ENCODE data around the gene OTUD7B.
"Not testable (repeated sequence)": the region's sequence is repeated elsewhere in the genome, so short reads cannot be mapped to it uniquely, and the experiment has no call there.

Gene OTUD7B

DNA sequence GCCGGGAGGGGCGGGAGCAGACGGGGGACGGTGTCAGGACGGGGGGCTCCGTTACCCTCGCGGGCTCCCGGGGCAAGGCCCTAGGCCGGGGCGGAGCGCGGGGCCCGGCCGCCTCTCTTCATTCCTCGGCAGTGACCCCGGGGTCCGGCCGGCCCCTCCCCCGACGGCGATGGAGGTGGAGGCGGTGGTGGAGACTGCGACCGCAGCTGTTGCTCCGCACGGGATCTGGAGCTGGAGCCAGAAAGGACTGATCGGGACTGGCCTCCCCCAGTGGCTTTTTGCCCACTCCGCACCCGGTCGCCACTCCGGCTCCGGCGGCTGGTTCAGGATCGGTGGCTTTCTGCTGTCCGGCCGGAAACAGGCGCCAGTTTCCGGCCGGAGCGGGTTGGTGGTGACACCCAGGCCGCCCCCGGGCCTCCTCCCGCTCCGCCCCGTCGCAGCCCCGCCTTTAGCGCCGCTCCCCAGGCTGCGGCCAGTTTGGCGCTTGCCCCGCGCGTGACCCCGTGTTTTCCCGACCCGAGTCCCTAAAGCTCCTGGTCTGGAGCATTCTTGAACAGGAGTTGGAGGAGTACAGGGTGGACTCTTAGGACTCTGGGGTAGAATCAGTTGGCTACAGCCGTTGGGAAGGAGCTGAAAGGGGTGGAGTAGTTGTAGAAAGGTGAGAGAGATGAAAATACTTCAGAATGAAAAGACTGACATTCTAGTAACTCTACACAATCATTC lies at the start of gene OTUD7B:
TSS of gene OTUD7B (minus strand) at position 334 of the 723 bp plus-strand sequence. CDS start 33,216 bp downstream, outside the sequence.
- Histone ChIP-seq H3K9me3 (no peaks in the 10 kb centered on the region), H3K4me1 (peaks cover 0 to 43% (median 25%) of the 10 kb centered on the region in 4 donors), H3K27ac (peak within 1 kb of the TSS; percentile 96 to 98), H3K36me3 (peaks cover 0 to 5% (median 3%) of the 10 kb centered on the region in 3 donors), H3K27me3 (no peaks in the 10 kb centered on the region), H3K4me3 (peak within 1 kb of the TSS; percentile 82 to 97)
- DNase-seq: peak; percentile 83 to 94
- TF ChIP-seq, protein P1, sequence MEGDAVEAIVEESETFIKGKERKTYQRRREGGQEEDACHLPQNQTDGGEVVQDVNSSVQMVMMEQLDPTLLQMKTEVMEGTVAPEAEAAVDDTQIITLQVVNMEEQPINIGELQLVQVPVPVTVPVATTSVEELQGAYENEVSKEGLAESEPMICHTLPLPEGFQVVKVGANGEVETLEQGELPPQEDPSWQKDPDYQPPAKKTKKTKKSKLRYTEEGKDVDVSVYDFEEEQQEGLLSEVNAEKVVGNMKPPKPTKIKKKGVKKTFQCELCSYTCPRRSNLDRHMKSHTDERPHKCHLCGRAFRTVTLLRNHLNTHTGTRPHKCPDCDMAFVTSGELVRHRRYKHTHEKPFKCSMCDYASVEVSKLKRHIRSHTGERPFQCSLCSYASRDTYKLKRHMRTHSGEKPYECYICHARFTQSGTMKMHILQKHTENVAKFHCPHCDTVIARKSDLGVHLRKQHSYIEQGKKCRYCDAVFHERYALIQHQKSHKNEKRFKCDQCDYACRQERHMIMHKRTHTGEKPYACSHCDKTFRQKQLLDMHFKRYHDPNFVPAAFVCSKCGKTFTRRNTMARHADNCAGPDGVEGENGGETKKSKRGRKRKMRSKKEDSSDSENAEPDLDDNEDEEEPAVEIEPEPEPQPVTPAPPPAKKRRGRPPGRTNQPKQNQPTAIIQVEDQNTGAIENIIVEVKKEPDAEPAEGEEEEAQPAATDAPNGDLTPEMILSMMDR (IDR thresholded peaks at IDR 0.05): no peak
- intact Hi-C loops (cut with DNase I; ENCODE audit: low total_unique reads): no loop called here

DNA sequence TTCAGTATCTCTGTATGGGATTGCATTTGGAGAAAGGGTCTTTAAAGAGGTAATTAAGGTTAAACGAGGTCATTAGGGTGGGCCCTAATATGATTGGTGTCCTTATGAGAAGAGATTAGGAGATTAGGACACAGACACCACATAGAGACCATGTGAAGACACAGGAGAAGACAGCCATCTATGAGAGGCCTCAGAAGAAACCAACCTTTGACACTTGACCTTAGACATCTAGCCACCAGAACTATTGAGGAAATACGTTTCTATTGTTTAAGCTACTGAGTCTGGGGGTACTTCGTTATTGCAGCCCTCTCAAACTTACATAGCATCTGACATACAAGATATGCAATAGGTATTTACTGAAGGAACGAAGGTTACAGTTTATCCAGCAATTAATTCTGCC lies 49.7 kb upstream of the OTUD7B start:
- Histone ChIP-seq H3K4me3 (no peak overlapping the region), H3K27ac (no peak overlapping the region), H3K36me3 (no peaks in the 10 kb centered on the region), H3K4me1 (peaks cover 0 to 13% (median 5%) of the 10 kb centered on the region in 4 donors), H3K9me3 (no peaks in the 10 kb centered on the region), H3K27me3 (no peaks in the 10 kb centered on the region)
- no peak for DNase-seq
- intact Hi-C loops (cut with DNase I; ENCODE audit: low total_unique reads): no loop called here
- TF ChIP-seq, protein P1 (IDR thresholded peaks at IDR 0.05): no peak

DNA sequence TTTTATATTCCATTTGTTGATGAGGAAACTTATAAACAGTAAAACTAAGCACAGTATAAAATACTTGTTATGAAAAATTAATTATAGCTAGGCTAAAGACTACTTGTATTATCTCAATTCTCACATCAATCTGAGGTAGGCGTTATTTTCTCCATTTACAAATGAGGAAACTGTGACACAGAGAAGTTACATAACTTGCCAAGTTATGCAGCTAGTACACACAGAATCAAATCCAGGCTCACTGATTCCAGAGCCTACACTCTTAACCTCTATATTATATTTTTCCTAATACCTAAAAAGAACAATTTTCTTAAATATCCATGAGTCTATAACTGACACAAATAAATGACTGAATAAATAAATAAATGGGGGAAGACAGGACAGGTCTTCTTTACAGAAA lies 45.9 kb upstream of the OTUD7B start:
- no peak overlapping the region for H3K4me3 ChIP-seq
- DNase-seq: no peak
- H3K27ac ChIP-seq: no peak overlapping the region
- TF ChIP-seq, protein P1 (IDR thresholded peaks at IDR 0.05): no peak
- H3K4me1 ChIP-seq: peaks cover 0 to 7% (median 0%) of the 10 kb centered on the region in 4 donors
- H3K27me3 ChIP-seq: no peaks in the 10 kb centered on the region
- no peaks in the 10 kb centered on the region for H3K9me3 ChIP-seq
- no peaks in the 10 kb centered on the region for H3K36me3 ChIP-seq
- intact Hi-C loops (cut with DNase I; ENCODE audit: low total_unique reads): no loop called here

DNA sequence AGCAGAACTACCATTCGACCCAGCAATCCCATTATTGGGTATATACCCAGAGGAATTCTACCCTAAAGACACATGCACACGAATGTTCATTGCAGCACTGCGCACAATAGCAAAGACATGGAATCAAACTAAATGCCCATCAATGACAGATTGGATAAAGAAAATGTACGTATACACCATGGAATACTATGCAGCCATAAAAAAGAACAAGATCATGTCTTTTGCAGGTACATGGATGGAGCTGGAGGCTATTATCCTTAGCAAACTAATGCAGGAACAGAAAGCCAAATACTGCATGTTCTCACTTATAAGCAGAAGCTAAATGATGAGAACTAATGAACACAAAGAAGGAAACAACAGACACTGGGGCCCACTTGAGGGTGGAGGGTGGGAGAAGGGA lies 45.0 kb upstream of the OTUD7B start:
- H3K36me3 ChIP-seq; H3K4me3 ChIP-seq; H3K9me3 ChIP-seq; H3K4me1 ChIP-seq; intact Hi-C loops (cut with DNase I; ENCODE audit: low total_unique reads); DNase-seq; H3K27ac ChIP-seq; H3K27me3 ChIP-seq: not testable (repeated sequence)

- no peak for DNase-seq
- TF ChIP-seq, protein P1 (IDR thresholded peaks at IDR 0.05): no peak
- intact Hi-C loops (cut with DNase I; ENCODE audit: low total_unique reads): loop anchor here (5.0 kb wide), 1 partner anchor 92 kb away; no protein-coding TSS in a partner anchor
- Histone ChIP-seq H3K9me3 (no peaks in the 10 kb centered on the region), H3K27ac (no peak overlapping the region), H3K4me1 (peaks cover 0 to 5% (median 0%) of the 10 kb centered on the region in 4 donors), H3K27me3 (no peaks in the 10 kb centered on the region), H3K4me3 (no peak overlapping the region), H3K36me3 (no peaks in the 10 kb centered on the region)
These were observed 43.4 kb upstream of the OTUD7B start for GRCh38 chr1:150053926-150054325.

DNA sequence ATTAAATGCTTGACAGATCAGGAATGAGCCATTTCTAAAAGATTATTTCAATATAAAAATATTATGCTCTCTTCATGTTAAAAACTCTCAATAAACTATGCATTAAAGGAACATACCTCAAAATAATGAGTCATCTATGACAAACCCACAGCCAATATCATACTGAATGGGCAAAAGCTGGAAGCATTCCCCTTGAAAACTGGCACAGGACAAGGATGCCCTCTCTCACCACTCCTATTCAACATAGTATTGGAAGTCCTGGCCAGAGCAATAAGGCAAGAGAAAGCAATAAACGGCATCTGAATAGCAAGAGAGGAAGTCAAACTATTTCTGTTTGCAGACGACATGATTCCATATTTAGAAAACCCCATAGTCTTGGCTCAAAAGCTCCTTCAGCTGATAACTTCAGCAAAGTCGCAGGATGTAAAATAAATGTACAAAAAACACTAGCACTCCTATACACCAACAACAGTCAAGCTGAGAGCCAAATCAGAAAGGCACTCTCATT lies 41.4 kb upstream of the OTUD7B start:
- not testable (repeated sequence) for H3K27ac ChIP-seq, H3K4me1 ChIP-seq, DNase-seq, H3K9me3 ChIP-seq, H3K36me3 ChIP-seq, H3K27me3 ChIP-seq, H3K4me3 ChIP-seq
- intact Hi-C loops (cut with DNase I; ENCODE audit: low total_unique reads): loop anchor here (5.0 kb wide), 1 partner anchor 90 kb away; no protein-coding TSS in a partner anchor

Data from tibial artery (tissue), 4 donors.